HepG2 (cell line): ENCODE results near the gene NOP9. TPM values are rescaled to one million over a fixed set of nuclear protein-coding genes. Genes with fewer than 3 reads are reported as not detected.

Source experiments
- CHD4 ChIP-seq: fragments of 200-600 bp; sonication (generic); IDR thresholded peaks from 2 replicates; pipeline ENCODE4 v1.7.0; 2017; ENCODE audit warnings: mild to moderate bottlenecking, low read length, borderline replicate concordance
- HNF4G ChIP-seq, 2 experiments: sonication (generic) in 1 of 2; formaldehyde crosslinking in 1 of 2; IDR thresholded peaks; 2 replicates each; pipeline versions ENCODE4 v1.4.0 to v1.6.1; 2011 to 2020; ENCODE audit warnings: borderline replicate concordance in 2 of 2, low read depth in 2 of 2, mild to moderate bottlenecking in 2 of 2, low read length in 1 of 2, missing genetic modification reagents in 1 of 2, moderate library complexity in 1 of 2
- MATR3 ChIP-seq: sonication (generic); formaldehyde crosslinking; IDR thresholded peaks from 2 replicates; pipeline ENCODE4 v1.4.0; 2020; ENCODE audit warnings: missing genetic modification reagents
- MTF2 ChIP-seq: sonication (generic); formaldehyde crosslinking; IDR thresholded peaks from 2 replicates; pipeline ENCODE4 v1.5.0; 2020; ENCODE audit warnings: missing genetic modification reagents, borderline replicate concordance
- NONO ChIP-seq, 2 experiments: fragments of 450-650 bp in 1 of 2; sonication (generic) in 1 of 2; formaldehyde crosslinking in 1 of 2; IDR thresholded peaks in 1 of 2; conservative IDR thresholded peaks in 1 of 2; 2 replicates each; pipeline versions ENCODE4 v1.6.1 to v1.8.0; 2017 to 2022; ENCODE audit warnings: mild to moderate bottlenecking in 1 of 2, missing genetic modification reagents in 1 of 2, moderate library complexity in 1 of 2
- SKIL ChIP-seq: sonication (generic); formaldehyde crosslinking; IDR thresholded peaks from 2 replicates; pipeline ENCODE4 v1.8.0; 2022; ENCODE audit warnings: missing genetic modification reagents, mild to moderate bottlenecking, moderate library complexity, borderline replicate concordance
- TAF15 ChIP-seq: fragments of 200-400 bp; formaldehyde crosslinking; IDR thresholded peaks from one replicate; pipeline ENCODE4 v1.6.1; 2018; ENCODE audit warnings: mild to moderate bottlenecking, low read depth, low read length; ENCODE audit not compliant: poor library complexity, severe bottlenecking
- ZFY ChIP-seq: sonication (generic); formaldehyde crosslinking; IDR thresholded peaks from 2 replicates; pipeline ENCODE4 v1.4.0; 2020; ENCODE audit warnings: missing genetic modification reagents
- ZNF143 ChIP-seq: sonication (generic); formaldehyde crosslinking; IDR thresholded peaks from 2 replicates; pipeline ENCODE4 v1.4.0; 2020; ENCODE audit warnings: missing genetic modification reagents
- ZNF501 ChIP-seq: sonication (generic); formaldehyde crosslinking; IDR thresholded peaks from 2 replicates; pipeline ENCODE4 v1.5.1; 2020; ENCODE audit warnings: mild to moderate bottlenecking, moderate library complexity, missing genetic modification reagents
- ZNF543 ChIP-seq: sonication (generic); formaldehyde crosslinking; IDR thresholded peaks from 2 replicates; pipeline ENCODE4 v1.4.0; 2020; ENCODE audit warnings: mild to moderate bottlenecking, missing genetic modification reagents
- ZNF687 ChIP-seq: sonication (generic); formaldehyde crosslinking; IDR thresholded peaks from 2 replicates; pipeline ENCODE4 v1.5.1; 2020; ENCODE audit warnings: mild to moderate bottlenecking, missing genetic modification reagents, moderate library complexity
- ZNF816 ChIP-seq: sonication (generic); formaldehyde crosslinking; IDR thresholded peaks from 2 replicates; pipeline ENCODE4 v1.8.0; 2022; ENCODE audit warnings: missing genetic modification reagents, mild to moderate bottlenecking, borderline replicate concordance
- ZNF839 ChIP-seq: sonication (generic); formaldehyde crosslinking; IDR thresholded peaks from 2 replicates; pipeline ENCODE4 v1.4.0; 2020; ENCODE audit warnings: missing genetic modification reagents, mild to moderate bottlenecking, borderline replicate concordance
- polyA plus RNA-seq, 8 experiments: library from polyadenylated mRNA; depleted of rRNA in 3 of 8; stranded (reverse) in 7 of 8; unstranded in 1 of 8; fragments of >200 nt; fragmentation: Illumina TruSeq in 4 of 8; extraction: Trizol in 4 of 8; gene quantifications; 2 replicates each; pipeline versions ENCODE4 v1.2.1 to v1.2.3, GENCODE V29; 2011 to 2016; ENCODE audit warnings: low read depth in 4 of 8, missing spikeins in 1 of 8, mixed read lengths in 1 of 8; ENCODE audit not compliant: insufficient read depth in 1 of 8
- total RNA-seq, 5 experiments: library from RNA; depleted of rRNA; stranded (reverse); fragments of >200 nt; fragmentation: Illumina TruSeq; extraction: Trizol; gene quantifications; 2 replicates each; pipeline ENCODE4 v1.2.3, GENCODE V29; 2016; ENCODE audit warnings: low read depth in 1 of 5

The NOP9 gene
- total and polyA plus RNA-seq, 2 of the 13 experiments (the other 11 are each of a cell fraction or from before 2014, with no cell fraction given): 24.5 to 61.6 TPM

- no peak for TF ChIP-seq NONO (IDR thresholded peaks at IDR 0.05)
- TF ChIP-seq NONO (CRISPR knock-in tag; conservative IDR thresholded peaks at IDR 0.05): peak; percentile 28; the same call in 1 of the 2 replicates
- TF ChIP-seq ZNF687 (CRISPR knock-in tag): peak; percentile 78
- peak; percentile 32; the same call in 1 of the 2 replicates for TF ChIP-seq ZFY (CRISPR knock-in tag)
- TF ChIP-seq ZNF816 (CRISPR knock-in tag): no peak
- peak; percentile 61 for TF ChIP-seq HNF4G (IDR thresholded peaks at IDR 0.05; ENCODE audit: borderline replicate concordance, low read depth, low read length)
- TF ChIP-seq HNF4G (CRISPR knock-in tag; IDR thresholded peaks at IDR 0.05; ENCODE audit: borderline replicate concordance, low read depth): 0 out of 2 replicates have a peak, but pooled peaks have one; percentile 4
- 0 out of 2 replicates have a peak, but pooled peaks have one; percentile 40 for TF ChIP-seq ZNF839
- no peak for TF ChIP-seq MATR3 (CRISPR knock-in tag)
- TF ChIP-seq ZNF501 (CRISPR knock-in tag): no peak
- no peak for TF ChIP-seq TAF15
- TF ChIP-seq MTF2 (CRISPR knock-in tag): no peak
- no peak for TF ChIP-seq ZNF543 (CRISPR knock-in tag)
- no peak for TF ChIP-seq CHD4
- TF ChIP-seq ZNF143 (CRISPR knock-in tag): no peak
- 0 out of 2 replicates have a peak, but pooled peaks have one; percentile 14 for TF ChIP-seq SKIL (CRISPR knock-in tag)
Measured at GRCh38 chr14:24260026-24260779, 39.4 kb upstream of the NOP9 start (continued).
